GM19395 (cell line): ENCODE measurements around the gene LELP1.
"Not testable (repeated sequence)": the region's sequence is repeated elsewhere in the genome, so short reads cannot be mapped to it uniquely, and the experiment has no call there.

Experiments used
- ATAC-seq: cut with Tn5 transposase; IDR thresholded peaks from one replicate; pipeline ENCODE4 v1.9.1; 2021; ENCODE audit warnings: mild to moderate bottlenecking, moderate library complexity; ENCODE audit not compliant: unreplicated experiment

The LELP1 gene

DNA sequence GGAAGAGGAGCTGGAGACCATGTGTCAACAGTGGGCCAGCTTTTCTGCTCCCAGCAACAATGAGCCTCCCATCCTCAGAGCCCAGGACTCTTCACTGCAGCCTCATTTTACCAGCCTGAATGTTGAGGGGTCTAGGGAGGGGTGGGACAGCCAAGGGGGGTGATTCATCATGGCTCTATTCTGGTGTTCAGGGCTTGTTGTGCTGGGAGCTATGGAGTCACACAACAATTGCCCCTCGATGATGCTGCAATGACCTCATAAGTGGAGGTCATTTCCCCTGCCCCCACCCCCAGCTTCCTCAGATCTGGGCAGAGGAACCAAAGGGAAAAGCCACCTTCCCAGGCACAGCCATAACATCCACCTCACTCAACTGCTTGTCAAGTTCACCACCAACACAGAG, at the start of gene LELP1:
Gene LELP1, plus strand, starts transcription at position 301 of the 400 bp plus-strand sequence. CDS start 1,278 bp downstream, outside the sequence.
- no peak for ATAC-seq

GRCh38 chr1:153155541-153155940, 47.7 kb upstream of the LELP1 start:
- ATAC-seq = no peak

GRCh38 chr1:153168686-153169085, 34.5 kb upstream of the LELP1 start:
- no peak for ATAC-seq

GRCh38 chr1:153174624-153175023, 28.6 kb upstream of the LELP1 start:
- ATAC-seq = no peak

DNA sequence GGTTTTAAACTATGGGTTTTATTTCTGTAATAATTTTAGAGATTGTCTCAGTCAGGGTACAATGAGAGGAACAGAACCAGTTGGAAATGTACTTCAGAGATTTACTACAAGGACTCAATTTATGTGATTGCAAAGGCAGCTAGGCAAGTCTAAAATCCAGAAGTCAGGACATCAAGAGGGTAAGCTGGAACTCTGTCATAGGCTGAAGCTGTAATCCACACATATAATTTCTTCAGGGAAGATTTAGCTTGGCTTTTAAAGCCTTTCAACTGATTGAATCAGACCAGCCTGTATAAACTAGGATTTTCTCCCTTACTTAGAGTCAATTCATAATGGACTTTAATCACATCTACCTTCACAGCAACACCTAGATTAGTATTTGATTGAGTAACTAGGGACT, 24.3 kb upstream of the LELP1 start:
- ATAC-seq = no peak

GRCh38 chr1:153180556-153180955, 22.7 kb upstream of the LELP1 start:
- ATAC-seq = no peak

DNA sequence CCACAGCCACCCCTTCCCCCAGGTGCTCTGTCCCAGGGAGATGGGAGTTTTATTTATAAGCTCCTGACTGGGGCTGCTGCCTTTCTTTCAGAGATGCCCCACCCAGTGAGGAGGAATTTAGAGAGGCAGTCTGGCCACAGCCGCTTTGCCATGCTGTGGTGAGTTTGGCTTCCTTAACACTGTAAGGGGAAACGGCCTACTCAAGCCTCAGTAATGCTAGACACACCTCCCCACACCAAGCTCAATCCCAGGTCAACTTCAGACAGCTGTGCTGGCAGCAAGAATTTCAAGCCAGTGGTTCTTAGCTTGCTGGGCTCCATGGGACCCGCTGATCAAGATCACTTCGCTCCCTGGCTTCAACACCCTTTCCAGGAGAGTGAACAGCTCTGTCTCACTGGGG, 14.9 kb upstream of the LELP1 start:
- ATAC-seq = not testable (repeated sequence)

DNA sequence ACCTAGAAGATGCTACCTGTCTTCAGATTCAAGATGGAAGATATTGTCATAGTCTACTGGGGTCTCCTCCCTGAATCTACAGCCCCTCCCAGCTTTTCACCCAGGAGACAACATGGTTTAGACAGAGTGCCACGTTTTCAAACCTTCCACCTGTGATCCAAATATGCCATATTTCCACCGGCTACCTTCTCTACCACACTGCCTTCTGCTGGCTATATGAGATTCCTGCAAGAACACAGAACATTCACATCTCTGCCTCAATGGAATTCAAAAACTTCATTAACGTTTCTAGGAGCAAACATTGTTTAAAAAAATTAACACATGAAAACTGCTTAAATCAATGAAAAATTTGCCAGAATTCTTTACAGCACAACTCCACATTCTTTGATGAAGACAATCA, 12.9 kb upstream of the LELP1 start:
- ATAC-seq = no peak

- no peak for ATAC-seq
Measured at GRCh38 chr1:153192697-153193096, 10.5 kb upstream of the LELP1 start.

DNA sequence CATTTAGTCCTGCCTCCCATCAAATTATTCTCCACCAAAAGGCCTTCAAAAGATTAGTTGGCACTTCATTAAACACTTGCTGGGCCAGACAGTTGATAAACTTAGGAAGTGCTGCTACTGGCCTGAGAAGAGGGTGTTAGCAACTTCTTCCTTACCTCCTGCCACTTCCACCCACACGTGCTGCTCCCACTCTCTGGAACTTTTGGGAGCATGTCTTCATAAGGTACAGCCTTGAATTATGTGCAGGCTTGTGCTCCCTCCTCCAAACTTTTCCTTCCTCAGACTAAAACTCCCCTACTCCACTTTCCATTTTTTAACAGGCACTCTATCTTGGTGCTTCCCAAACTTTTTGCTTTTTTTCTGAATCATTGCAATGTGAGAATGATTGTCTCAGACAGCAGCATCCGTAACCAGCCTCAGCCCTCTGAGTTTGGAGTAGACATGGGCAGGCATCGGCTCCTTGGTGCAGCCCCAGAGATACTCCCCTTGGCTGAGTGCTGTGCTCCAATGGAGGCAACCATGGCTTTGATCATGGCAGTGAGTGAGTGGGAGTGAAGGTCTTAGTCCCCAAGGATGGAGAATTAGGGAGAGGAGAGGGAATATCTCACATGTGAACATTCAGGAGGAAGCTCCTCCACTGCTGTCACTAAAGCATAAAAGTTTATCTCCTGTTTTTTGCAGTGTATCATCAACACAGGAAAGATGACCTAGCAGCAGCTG, 8.7 kb upstream of the LELP1 start:
- no peak for ATAC-seq

DNA sequence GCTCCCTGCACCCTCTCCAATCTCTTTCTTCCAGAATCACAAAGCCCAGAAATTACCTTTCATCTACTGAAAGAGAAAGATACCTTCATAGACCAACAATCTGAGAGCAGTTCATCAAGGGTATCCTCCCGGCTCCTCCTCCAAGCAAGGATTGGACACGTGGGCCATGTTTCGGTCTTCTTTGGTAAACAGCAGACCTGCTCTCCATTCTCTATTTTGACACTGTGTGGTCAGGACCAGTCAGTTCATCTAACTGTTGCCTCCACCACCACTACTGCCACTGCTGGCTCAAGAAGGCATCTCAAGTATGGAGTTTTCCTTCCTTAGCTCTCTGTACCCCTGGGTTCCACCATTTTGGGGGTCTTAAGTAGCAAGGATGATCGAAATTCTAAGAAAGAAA, 8.0 kb upstream of the LELP1 start:
- ATAC-seq = no peak

GRCh38 chr1:153202006-153202405, 1.2 kb upstream of the LELP1 start:
- no peak for ATAC-seq

GRCh38 chr1:153206631-153207030, 3.4 kb downstream of the LELP1 start:
- ATAC-seq = no peak

GRCh38 chr1:153210206-153210605, 7.0 kb downstream of the LELP1 start:
- no peak for ATAC-seq

DNA sequence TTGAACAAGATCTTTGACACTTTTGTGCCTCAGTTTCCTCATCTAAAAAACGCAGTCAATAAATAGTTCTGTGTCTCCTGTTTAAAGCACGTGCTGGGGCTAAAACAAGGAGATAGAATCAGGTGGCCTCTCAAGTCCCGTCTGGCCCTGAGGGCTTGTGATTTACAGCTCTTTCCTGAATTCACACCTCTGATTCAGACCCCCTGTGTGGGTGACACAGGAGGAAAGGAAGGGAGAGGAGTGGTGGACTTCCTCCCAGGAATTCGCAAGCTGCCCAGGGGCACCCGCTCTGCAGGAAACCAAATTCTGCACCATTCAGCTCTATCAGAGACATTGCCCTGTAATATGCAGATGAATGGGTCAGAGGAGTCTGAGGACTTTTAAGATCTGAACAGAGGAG, 9.0 kb downstream of the LELP1 start:
- ATAC-seq = no peak

DNA sequence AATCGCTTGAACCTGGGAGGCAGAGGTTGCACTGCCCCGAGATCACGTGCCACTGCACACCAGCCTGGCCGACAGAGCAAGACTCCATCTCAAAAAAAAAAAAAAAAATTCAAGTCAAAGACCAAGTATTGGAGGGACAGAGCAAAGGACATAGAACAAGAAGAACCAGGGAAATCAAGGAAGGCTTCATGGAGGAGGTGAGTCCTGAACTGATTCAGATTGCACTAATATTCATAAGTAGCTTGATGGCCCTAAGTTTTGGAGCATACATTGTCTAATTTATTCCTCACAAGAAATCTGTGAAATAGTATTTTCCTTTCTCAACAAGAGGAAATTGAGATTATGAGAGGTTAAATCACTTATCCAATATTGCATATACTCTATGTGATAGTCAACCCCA, 10.3 kb downstream of the LELP1 start:
- no peak for ATAC-seq

- ATAC-seq = no peak
Measured at GRCh38 chr1:153217212-153217611, 14.0 kb downstream of the LELP1 start, which contains the start of gene PRR9. PRR9 (plus strand) TSS chr1:153217584; CDS start chr1:153218145, 561 bp downstream.

- no peak for ATAC-seq
Measured at GRCh38 chr1:153217744-153218416, 14.7 kb downstream of the LELP1 start.

- no peak for ATAC-seq
Measured at GRCh38 chr1:153220606-153221303, 17.5 kb downstream of the LELP1 start.

- peak; percentile 73 for ATAC-seq
Measured at GRCh38 chr1:153223040-153223891, 20.0 kb downstream of the LELP1 start.

- ATAC-seq = no peak
Measured at GRCh38 chr1:153227810-153228209, 24.6 kb downstream of the LELP1 start.
